DMS153 (cell line): ENCODE results near the gene HTRA3.

Experiments
- DNase-seq: peaks from one replicate; lab custom pipeline; 2025; lab: John Stamatoyannopoulos, UW

The HTRA3 gene

DNA sequence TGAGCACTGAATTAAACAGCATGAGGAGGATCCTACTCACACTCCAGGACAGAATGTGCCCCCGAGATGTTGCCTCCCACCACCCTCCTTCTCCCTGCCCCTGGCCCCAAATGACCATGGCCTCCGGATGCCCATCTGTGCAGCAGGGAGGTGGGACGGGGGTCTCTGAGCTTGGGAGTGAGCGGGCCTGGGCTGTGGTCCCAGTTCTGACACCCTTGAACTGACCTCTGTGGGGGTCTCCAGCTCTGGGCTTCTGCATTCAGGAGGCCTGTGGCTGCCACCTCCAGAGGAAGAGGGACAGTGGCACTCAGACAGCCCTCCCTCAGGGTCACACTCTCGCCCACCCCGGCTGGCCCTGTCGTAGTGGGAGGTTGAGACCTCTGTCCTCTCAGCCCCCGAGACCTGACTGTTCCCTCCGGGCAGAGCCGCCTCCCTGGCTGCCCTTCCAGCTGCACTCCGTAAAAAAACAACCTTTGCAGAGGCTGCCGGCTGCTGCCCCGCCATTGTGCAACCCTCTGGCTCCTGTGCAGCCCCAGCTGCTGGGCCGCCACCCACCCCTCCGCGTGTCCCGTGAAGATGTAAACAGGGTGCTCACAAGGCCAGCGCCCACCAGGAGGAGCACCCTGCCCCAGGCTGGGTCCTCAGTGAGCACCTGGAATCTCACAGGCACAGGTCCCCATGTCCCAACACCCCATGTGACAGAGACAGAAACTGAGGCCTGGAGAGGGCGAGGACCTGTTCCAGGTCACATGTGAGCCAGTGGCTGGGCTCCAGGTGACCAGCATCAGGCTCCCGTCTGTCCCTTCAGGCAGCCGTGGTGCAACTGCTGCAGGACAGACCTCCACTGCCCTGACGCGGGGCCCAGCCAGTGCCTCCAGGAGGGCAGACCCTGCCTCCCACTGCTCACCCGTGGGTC is 39.6 kb downstream of the HTRA3 start:
- no peak for DNase-seq

DNA sequence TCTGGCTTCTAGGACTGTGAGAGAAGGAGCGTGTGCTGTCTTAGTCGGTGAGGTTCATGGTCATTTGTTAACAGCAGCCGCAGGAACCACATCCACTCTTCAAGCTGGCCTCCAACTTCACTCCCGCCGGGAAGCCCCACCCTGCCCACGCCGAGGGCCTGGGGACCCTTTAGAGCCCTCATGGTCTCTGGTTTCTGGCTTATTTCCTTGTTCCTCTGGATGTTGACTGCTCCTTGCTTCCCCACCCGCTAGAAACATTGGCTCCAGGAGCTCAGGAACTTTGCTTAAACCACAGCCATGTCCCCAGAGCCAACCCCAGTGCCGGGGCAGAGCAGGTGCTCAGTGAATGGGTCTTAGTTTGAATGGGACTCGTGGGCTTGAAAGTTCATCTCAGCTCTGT is 40.8 kb downstream of the HTRA3 start:
- DNase-seq = no peak

DNA sequence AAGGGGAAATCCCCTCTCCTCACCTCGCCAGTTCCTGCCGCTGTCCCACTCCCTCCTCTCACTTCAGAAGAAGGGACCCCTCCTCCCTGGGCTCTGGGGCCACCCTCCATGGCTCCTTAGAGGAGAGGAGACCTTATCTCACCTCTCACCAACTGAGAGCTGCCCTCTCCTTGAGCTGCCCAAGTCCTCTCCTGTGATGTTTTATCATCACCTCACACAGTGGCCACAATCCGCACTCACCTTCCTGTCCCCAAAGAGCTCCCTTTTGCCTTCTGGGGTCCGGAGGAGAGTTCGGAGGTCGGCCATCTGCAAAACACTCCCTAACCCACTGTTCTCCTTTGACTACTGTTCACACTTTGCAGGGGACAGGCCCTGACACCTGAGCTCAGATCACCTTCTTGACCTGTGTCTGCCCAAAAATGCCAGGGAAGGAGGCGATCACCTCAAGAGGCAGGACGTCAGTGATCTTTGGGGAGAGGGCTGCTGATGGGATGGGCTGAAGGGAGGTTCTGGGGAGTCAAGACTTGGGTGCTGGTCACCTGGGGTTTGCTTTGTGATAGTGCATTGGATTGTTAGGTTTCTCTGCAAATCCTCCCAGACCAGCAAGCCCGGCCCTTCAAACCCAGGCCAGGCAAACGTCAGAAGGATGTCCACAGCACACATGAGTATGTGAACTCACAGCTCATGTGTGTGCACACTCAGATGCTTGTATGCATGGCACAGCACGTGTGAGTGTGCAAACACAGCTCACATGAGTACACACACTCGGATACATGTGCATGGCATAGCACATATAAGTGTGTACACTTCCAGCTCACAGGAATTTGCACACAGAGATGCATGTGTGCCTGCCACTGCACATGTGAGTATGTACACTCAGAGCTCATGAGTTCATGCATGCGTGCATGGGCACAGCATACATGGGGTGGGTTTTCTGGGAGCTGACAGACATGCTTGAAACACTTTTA is 41.8 kb downstream of the HTRA3 start:
- no peak for DNase-seq

DNA sequence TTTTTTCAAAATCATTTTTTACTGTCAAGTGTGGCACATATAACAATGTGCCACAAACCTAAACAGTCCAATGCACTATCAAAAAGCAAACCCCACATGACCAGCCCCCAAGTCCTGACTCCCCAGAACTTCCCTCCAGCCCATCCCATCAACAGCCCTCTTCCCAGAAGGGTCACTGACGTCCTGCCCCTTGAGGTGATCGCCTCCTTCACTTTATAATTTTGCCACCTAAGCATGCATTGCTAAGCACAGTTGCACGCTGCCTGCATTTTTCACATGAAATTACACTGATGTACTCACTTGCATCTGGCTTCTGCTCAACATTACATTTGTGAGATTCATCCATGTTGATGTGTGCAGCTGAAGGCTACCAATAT is 42.5 kb downstream of the HTRA3 start:
- DNase-seq = no peak

- DNase-seq = no peak
Observed at GRCh38 chr4:8312976-8313375, 43.4 kb downstream of the HTRA3 start.

DNA sequence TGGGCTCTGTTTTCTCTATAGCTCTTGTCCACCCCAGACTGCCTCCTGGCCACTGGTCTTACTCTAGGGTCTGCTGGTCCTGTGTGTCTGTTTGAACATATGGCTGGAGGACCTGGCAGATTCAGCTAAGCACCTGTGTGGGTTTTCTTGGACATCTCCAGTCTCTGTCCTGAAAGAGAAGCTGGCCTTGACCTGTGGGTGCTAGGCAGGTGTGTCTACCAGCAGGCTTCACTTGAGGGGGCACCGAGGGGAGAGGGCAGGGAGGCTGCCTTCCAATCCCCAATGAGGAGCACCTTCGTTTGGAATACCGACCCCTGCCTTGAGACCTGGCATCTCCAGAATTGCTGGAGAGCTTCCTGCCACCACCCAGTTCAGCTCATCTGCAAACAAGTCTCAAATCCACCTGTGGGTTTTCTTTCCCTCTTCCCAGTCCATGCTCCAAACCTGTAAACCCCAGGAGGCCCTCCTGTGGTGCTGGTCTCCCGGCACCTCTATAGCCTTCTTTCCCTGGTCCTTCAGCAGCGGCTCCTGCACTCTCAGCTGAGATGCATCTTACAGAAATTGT is 45.2 kb downstream of the HTRA3 start:
- DNase-seq = no peak

GRCh38 chr4:8315435-8316250 is 46.1 kb downstream of the HTRA3 start:
- DNase-seq = no peak

GRCh38 chr4:8316251-8316771 is 46.8 kb downstream of the HTRA3 start:
- DNase-seq = no peak

GRCh38 chr4:8316911-8317351 is 47.4 kb downstream of the HTRA3 start:
- no peak for DNase-seq

DNA sequence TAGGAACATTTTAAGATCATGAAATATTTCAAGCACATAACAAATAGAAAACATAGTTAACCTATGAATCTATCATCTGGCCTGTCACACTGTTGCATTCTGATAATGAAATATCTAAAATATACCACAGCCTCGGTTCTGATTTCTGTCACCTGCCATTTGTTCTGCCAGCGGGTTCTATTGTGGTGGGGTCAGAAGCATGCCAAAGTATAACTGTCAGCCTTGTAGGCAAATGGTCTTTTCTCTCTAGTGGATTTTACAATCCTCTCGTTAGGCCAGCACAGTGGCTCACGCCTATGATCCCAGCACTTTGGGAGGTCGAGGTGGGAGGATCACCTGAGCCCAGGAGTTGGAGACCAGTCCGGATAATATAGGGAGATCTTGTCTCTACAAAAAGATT is 47.9 kb downstream of the HTRA3 start:
- DNase-seq = no peak

GRCh38 chr4:8318509-8318908 is 49.0 kb downstream of the HTRA3 start:
- DNase-seq = no peak

DNA sequence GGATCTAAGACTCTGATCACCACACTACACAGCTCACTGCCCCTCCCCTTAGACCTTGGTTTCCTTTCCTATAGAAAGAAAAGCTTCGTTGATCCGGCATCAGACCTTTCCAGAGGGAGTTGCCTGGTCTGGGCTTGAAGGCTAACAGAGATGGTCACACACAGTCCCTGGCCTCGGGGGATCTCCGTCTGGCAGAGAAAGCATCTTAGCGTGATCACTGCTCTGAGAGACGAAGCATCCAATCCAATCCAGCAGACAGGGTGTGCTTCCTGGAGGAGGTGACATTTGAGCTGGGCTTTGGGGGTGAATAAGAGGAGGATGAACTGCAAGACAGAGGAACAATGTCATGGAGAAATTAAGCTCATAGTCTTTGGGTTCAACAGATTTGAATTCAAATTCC is 49.5 kb downstream of the HTRA3 start:
- no peak for DNase-seq

- no peak for DNase-seq
Observed at GRCh38 chr4:8319731-8320385, 50.3 kb downstream of the HTRA3 start.

DNA sequence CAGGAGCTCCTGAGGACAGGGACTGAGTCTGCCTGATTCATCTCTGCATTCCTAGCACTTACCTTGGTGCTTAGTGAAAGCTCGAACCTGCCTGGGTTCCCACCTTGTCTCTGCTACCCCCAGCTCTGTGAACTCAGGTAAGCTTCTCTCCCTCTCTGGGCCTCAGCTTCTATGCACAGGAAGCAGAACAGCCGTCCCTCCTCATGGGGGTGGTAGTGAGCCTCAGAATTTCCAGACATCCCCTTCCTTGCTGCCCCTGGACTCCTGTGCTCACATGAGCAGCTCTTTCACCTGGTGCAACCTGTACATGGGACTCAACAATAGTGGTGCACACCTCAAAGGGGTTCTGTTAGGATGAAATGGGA is 50.8 kb downstream of the HTRA3 start:
- DNase-seq = no peak

DNA sequence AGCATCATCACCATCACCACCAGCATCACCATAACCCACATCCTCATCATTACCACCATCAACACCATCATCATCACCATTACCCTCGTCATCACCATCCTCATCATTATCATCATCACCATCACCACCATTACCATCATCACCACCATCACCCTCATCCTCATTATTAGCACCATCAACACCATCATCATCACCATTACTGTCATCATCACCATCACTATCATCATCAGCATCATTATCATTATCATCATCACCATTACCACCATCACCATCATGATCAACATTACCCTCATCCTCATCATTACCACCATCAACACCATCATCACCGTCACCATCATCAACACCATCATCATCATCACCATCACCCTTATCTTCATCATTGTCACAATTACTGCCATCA is 51.7 kb downstream of the HTRA3 start:
- no peak for DNase-seq

DNA sequence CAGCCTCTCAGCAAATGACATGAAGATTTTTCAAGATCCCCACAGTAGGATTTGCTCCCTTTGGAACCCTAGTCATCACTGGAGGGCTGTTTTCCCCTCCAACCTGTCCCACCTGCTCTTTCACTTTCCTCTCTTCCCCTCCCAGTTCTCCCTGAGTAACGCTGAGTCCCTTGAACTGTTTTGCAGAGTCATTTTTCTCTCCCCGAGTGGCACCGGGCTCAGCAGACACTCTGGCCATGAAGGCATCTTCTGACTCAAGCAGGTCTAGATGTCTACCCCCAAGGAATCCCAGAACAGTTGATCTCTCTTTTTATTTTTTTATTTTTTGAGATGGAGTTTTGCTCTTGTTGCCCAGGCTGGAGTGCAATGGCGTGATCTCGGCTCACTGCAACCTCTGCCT is 52.2 kb downstream of the HTRA3 start:
- no peak for DNase-seq

GRCh38 chr4:8322794-8323704 is 53.5 kb downstream of the HTRA3 start:
- DNase-seq = no peak

GRCh38 chr4:8323947-8324555 is 54.5 kb downstream of the HTRA3 start:
- no peak for DNase-seq

GRCh38 chr4:8324640-8325239 is 55.2 kb downstream of the HTRA3 start:
- no peak for DNase-seq
